Head of caudate nucleus (tissue), 42 donors: ENCODE data around the gene ZNF664.
A peak's percentile ranks its signal among the peaks of the same experiment; 100 is the strongest.

ENCODE experiments used
- DNase-seq, 42 donors: peaks; one replicate each; pipeline versions ENCODE4 v3.0.0 to v3.0.0-alpha.2; 2020 to 2021; ENCODE audit warnings: mixed read lengths in 7 of 42
- intact Hi-C: fragments of 100-400 bp; cut with DNase I; formaldehyde crosslinking; loops from one replicate; pipeline ENCODE4 v1.15.0; 2022

Gene ZNF664

GRCh38 chr12:123950476-123951349 lies 22.3 kb upstream of the ZNF664 start:
- intact Hi-C loops = no loop called here
- DNase-seq = peak in 2 of 42 donors; percentile 1 to 29

DNA sequence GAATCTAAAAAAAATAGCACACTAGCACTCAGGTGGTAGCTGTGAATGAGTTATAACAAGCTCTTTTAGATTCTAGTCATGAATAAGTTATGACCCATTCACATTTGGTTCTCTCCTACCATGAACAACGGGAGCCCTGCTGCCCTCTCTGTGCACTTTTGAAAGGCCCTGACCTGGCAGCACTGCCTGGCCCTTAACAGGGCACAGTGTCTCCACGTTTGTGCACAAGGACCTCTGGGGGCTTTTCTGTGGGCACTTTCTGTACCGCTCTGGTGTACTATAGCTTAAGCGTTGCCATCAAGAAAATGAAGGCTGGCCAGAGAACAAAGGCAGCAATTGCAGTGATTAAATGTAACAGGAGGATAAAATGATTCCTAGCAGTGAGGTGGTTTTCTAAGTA lies 21.5 kb upstream of the ZNF664 start:
- no peak for DNase-seq
- intact Hi-C loops = no loop called here

GRCh38 chr12:123952037-123952436 lies 21.0 kb upstream of the ZNF664 start:
- DNase-seq = no peak
- intact Hi-C loops = no loop called here

GRCh38 chr12:123954647-123955350 lies 18.2 kb upstream of the ZNF664 start:
- intact Hi-C loops = no loop called here
- DNase-seq = no peak

DNA sequence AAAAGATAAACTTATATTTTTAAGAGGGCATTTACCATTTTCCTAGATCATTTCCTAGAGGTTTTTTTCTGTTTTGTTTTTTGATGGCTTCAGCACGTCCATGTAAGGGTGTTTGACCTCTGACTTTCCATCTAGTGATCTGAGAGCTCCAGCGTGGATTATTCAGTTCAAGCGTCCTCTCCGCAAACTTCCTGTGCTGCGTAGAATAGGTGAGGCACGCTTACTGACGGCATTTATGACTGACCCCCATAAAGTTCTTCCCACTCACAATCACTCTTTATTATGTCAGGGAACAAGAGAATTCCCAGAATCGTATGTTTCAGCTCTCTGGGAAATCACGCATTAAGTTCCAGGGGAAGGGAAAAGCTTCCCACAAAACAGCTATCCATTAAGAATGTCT lies 16.8 kb upstream of the ZNF664 start:
- intact Hi-C loops = no loop called here

GRCh38 chr12:123957196-123957595 lies 15.8 kb upstream of the ZNF664 start:
- intact Hi-C loops = no loop called here
- no peak for DNase-seq

More for the DNA sequence above, 16.8 kb upstream of the ZNF664 start:
- no peak for DNase-seq

DNA sequence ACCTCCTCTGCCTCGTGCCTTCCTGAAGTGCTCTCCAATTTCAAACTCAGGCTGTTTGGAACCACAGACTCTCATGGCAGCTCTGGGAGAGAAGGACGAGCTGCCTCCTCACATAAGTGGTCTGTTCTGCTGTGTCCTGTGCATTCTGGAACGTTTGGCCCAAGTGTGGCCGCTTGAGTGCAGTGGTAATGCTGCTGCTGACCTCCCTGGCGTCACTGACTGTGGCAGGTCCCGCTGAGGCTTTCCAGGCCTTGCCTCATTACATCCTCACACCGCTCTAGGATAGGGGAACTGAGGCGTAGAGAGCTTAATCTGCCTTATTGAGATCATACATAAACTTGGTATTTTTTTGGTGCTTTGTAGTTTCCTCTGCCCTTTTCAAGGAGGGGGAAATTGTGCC lies 14.6 kb upstream of the ZNF664 start:
- intact Hi-C loops = no loop called here
- no peak for DNase-seq

GRCh38 chr12:123958876-123959275 lies 14.1 kb upstream of the ZNF664 start:
- intact Hi-C loops = no loop called here
- DNase-seq = no peak

DNA sequence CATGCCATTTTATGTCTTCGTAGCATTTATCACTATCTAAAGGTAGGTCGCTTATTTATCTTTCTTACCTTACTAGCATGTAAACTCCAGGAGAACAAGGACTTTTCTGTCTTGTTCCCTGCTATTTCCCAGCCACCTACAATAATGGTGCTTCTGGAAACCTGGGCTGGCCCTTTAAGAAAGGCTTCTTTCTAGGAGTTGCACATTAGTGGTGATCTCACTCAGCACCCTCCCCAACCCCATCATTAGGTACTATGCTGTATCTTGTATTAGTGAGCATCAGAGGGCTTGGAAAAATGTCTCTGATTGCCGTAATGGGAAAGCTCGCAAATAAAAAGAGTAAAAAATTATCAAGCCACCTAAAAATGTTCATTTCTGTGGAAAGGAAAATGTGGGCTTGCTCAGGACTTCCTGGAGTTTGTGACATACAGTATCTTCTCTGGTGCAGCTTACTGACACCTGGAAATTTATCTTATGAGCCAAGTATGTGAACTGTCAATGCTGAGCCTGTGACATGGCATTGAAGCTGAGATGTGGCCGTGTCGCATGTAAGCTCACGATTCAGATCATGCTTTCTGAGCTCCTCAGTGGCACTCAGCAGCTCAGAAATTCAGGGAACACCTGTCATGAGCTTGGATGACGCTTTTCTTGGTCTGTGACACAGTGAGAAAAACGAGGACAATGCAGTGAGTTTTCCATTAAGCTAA lies 12.8 kb upstream of the ZNF664 start:
- intact Hi-C loops = no loop called here

GRCh38 chr12:123960856-123961255 lies 12.2 kb upstream of the ZNF664 start:
- intact Hi-C loops = no loop called here
- DNase-seq = no peak

More for the DNA sequence above, 12.8 kb upstream of the ZNF664 start:
- DNase-seq = no peak

GRCh38 chr12:123961585-123962345 lies 11.2 kb upstream of the ZNF664 start:
- intact Hi-C loops = no loop called here

GRCh38 chr12:123962513-123962912 lies 10.5 kb upstream of the ZNF664 start:
- DNase-seq = no peak
- intact Hi-C loops = no loop called here

More at GRCh38 chr12:123961585-123962345, 11.2 kb upstream of the ZNF664 start:
- no peak for DNase-seq

DNA sequence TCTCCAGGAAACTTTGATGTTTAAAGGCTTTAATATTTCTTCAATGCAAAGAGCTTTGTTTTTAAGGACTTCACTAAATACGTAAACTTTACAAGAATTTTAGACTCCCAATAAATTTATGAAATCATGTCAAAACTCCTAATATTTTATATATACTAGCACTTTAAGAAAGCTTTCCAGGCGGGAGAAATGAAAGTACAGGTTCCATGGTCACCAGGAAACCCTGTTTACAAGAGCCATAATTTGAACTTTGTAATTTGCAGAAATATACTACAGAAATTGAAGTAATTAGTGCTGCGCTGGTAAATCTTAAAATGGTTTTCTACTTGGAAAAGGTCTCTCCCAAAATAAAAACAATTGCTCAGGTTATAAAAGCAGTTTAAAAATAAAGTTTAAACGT lies 9.2 kb upstream of the ZNF664 start:
- no peak for DNase-seq
- intact Hi-C loops = no loop called here

DNA sequence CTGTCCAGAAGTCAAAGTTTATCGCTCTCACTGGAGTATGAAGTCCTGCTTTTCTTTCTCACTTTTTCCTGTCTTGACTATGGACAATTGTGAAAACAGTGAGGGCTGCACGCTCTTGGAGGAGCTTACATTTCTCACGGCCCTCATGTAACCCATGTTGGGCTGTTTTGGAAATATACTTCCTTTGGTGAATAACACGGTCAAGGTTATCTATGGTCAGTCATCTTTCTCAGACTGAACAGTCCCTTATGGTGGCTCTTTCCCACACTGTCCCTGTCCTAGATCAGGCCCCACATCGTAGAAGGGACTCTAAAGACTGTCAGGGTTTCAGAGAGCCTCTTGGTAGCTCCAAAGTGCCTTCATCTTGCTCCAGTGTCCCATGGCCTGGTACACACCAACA lies 7.6 kb upstream of the ZNF664 start:
- no peak for DNase-seq
- intact Hi-C loops = no loop called here

- intact Hi-C loops = no loop called here
- DNase-seq = no peak
Measured at GRCh38 chr12:123966596-123966995, 6.4 kb upstream of the ZNF664 start.

GRCh38 chr12:123967121-123967586 lies 5.9 kb upstream of the ZNF664 start:
- no peak for DNase-seq
- intact Hi-C loops = no loop called here

GRCh38 chr12:123971449-123971769 lies 1.6 kb upstream of the ZNF664 start:
- no peak for DNase-seq
- intact Hi-C loops = no loop called here

DNA sequence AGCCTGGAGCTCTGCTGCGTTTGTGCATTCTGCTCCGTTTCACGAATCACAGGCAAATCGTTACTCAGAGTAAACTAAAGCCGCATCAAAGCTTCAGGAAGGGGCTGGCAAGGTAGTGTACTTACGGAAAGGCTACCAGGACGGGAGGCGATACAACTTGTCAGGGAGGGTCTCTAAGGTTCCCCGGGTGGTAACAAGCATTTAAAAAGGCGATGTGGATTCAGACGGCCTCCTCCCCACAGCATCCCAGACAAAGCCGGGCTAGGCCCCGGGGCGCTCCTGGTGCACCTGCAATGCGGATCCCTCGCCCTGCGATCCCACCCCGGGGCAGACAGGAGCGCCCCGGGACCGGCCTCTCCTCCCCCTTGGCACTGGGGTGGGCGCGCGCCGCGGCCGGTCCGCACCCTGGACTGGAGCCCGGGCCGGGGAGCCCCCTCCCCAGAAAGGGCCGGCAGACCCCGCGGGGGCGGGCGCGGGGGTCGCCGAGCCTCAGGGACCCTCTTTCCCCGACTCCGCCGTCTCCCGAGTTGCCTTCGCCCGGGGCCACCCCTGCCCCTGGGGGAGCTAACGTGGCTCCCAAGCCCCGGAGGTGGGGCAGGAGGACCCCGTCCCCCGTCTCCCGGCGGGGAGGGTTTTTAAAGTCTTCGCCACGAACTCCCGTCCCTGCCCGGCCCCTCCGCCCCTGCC lies 1.1 kb upstream of the ZNF664 start:
- peak in 38 of 42 donors; percentile 31 to 73 (median 52) for DNase-seq
- intact Hi-C loops = no loop called here
